Endothelial cell of umbilical vein (primary cell): ENCODE data around the gene OSBPL1A. TPM values are rescaled to one million over a fixed set of nuclear protein-coding genes. Genes with fewer than 3 reads are reported as not detected.

ENCODE experiments used
- BruUV-seq: library from RNA; stranded (reverse); fragments of 400-500 nt; replicated peaks from 2 replicates; lab custom pipeline; 2021; lab: Mats Ljungman, UMichigan
- CTCF ChIA-PET: fragments of 300-600, 350-600 bp; sonication (Branson Sonifier 250); formaldehyde crosslinking; loops from one replicate; lab custom pipeline; 2021; ENCODE audit warnings: antibody characterized with exemption, inconsistent platforms; lab: Charles Lee
- POLR2A ChIA-PET: fragments of 300-600, 350-600 bp; sonication (Branson Sonifier 250); formaldehyde crosslinking; loops from one replicate; lab custom pipeline; 2021; ENCODE audit warnings: antibody characterized with exemption, inconsistent platforms; lab: Charles Lee
- DNase-seq: peaks from one replicate; pipeline ENCODE4 v3.0.0-alpha.2; 2011; ENCODE audit warnings: low read depth, low spot score
- FAIRE-seq: peaks from 2 replicates; lab custom pipeline; 2011; peaks lifted over from hg19 to GRCh38; lab: Jason Lieb, UNC
- H2AFZ ChIP-seq: 2 replicates; pipeline ENCODE4 v1.6.0; 2012; ENCODE audit warnings: low read depth, low read length, control low read depth, inconsistent platforms
- H3K27ac ChIP-seq: 2 replicates; pipeline ENCODE4 v1.5.1; 2011; ENCODE audit warnings: low read depth, mild to moderate bottlenecking, control low read depth, low read length, moderate library complexity; ENCODE audit not compliant: insufficient read depth
- H3K27me3 ChIP-seq, 2 experiments: 2 replicates each; pipeline versions ENCODE4 v1.6.0 to v1.6.1; 2011; ENCODE audit warnings: low read length in 2 of 2, mixed read lengths in 1 of 2; ENCODE audit not compliant: control insufficient read depth in 2 of 2, insufficient read depth in 2 of 2
- H3K36me3 ChIP-seq, 2 experiments: 2 replicates in 1 of 2; 3 replicates in 1 of 2; pipeline ENCODE4 v1.5.1; 2011; ENCODE audit warnings: low read length in 2 of 2, mild to moderate bottlenecking in 1 of 2, moderate library complexity in 1 of 2; ENCODE audit not compliant: control insufficient read depth in 2 of 2, insufficient read depth in 2 of 2; ENCODE audit errors: extremely low read depth in 1 of 2
- H3K4me1 ChIP-seq: 3 replicates; pipeline ENCODE4 v1.5.1; 2011; ENCODE audit warnings: mild to moderate bottlenecking, low read length; ENCODE audit not compliant: control insufficient read depth, insufficient read depth; ENCODE audit errors: extremely low read depth
- H3K4me2 ChIP-seq: 2 replicates; pipeline ENCODE4 v1.6.1; 2011; ENCODE audit warnings: low read length, control low read depth, mixed read lengths; ENCODE audit not compliant: insufficient read depth
- H3K4me3 ChIP-seq, 3 experiments: fragments of 200-600 bp in 1 of 3; sonication (generic), shearing (Covaris generic) in 1 of 3; replicated peaks in 1 of 3; 2 replicates each; pipeline ENCODE4 v1.5.1; 2011 to 2016; ENCODE audit warnings: control low read depth in 3 of 3, low read length in 3 of 3, mild to moderate bottlenecking in 2 of 3, inconsistent platforms in 1 of 3, low read depth in 1 of 3, moderate library complexity in 1 of 3; ENCODE audit not compliant: insufficient read depth in 1 of 3
- H3K79me2 ChIP-seq: 2 replicates; pipeline ENCODE4 v1.6.0; 2012; ENCODE audit warnings: low read length, inconsistent platforms; ENCODE audit not compliant: control insufficient read depth, insufficient read depth
- H3K9ac ChIP-seq: replicated peaks from 2 replicates; pipeline ENCODE3; 2011; ENCODE audit warnings: low read length, control low read depth; ENCODE audit not compliant: insufficient read depth; ENCODE audit errors: extremely low read depth
- H3K9me1 ChIP-seq: replicated peaks from 3 replicates; pipeline ENCODE4 v1.6.0; 2011; ENCODE audit warnings: mild to moderate bottlenecking, low read length; ENCODE audit not compliant: control insufficient read depth, insufficient read depth; ENCODE audit errors: extremely low read depth
- H3K9me3 ChIP-seq: replicated peaks from 2 replicates; pipeline ENCODE4 v1.5.1; 2012; ENCODE audit warnings: low read length, inconsistent platforms; ENCODE audit not compliant: control insufficient read depth, insufficient read depth
- H4K20me1 ChIP-seq: replicated peaks from 2 replicates; pipeline ENCODE3; 2011; ENCODE audit warnings: mild to moderate bottlenecking, low read length; ENCODE audit not compliant: control insufficient read depth, insufficient read depth; ENCODE audit errors: extremely low read depth
- EZH2 ChIP-seq: IDR thresholded peaks from 2 replicates; pipeline ENCODE4 v1.6.1; 2012; ENCODE audit warnings: borderline replicate concordance, low read depth, mild to moderate bottlenecking, moderate library complexity, low read length, inconsistent platforms; ENCODE audit not compliant: severe bottlenecking
- FOS ChIP-seq: IDR thresholded peaks from 2 replicates; pipeline ENCODE4 v1.6.1; 2011; ENCODE audit warnings: mild to moderate bottlenecking, low read length, moderate library complexity, borderline replicate concordance; ENCODE audit not compliant: insufficient read depth
- GATA2 ChIP-seq: IDR thresholded peaks from 2 replicates; pipeline ENCODE4 v1.7.0; 2011; ENCODE audit warnings: low read depth, mild to moderate bottlenecking, moderate library complexity, mixed read lengths, low read length; ENCODE audit not compliant: insufficient read length, insufficient read depth
- JUN ChIP-seq: IDR thresholded peaks from 2 replicates; pipeline ENCODE4 v1.6.1; 2011; ENCODE audit warnings: borderline replicate concordance, low read depth; ENCODE audit not compliant: insufficient read length, insufficient read depth
- MYC ChIP-seq: IDR thresholded peaks from one replicate; pipeline ENCODE4 v1.6.1; 2011; ENCODE audit warnings: mild to moderate bottlenecking, low read depth, low read length
- POLR2A ChIP-seq: IDR thresholded peaks from 2 replicates; pipeline ENCODE4 v1.6.1; 2012; ENCODE audit warnings: low read depth, mild to moderate bottlenecking, control low read depth, low read length
- POLR2AphosphoS5 ChIP-seq: IDR thresholded peaks from 2 replicates; pipeline ENCODE4 v1.6.1; 2012; ENCODE audit warnings: low read depth, mild to moderate bottlenecking, control low read depth, low read length, moderate library complexity; ENCODE audit not compliant: insufficient read depth
- dilution Hi-C: fragments of 300-500 bp; cut with MboI; formaldehyde crosslinking; loops from one replicate; pipeline ENCODE4 v1.15.0; 2019; ENCODE audit warnings: low sequenced_read_pairs; ENCODE audit not compliant: extremely low pct_ligation_motif_present
- intact Hi-C: fragments of 100-400 bp; cut with micrococcal nuclease; formaldehyde crosslinking; loops from one replicate; pipeline ENCODE4 v1.10.0; 2022
- polyA plus RNA-seq, 4 experiments: library from polyadenylated mRNA; depleted of rRNA in 3 of 4; stranded (reverse) in 3 of 4; unstranded in 1 of 4; fragments of >200 nt; gene quantifications; 2 replicates each; pipeline versions ENCODE4 v1.2.1 to v1.2.3, GENCODE V29; 2011 to 2012; ENCODE audit warnings: missing spikeins in 1 of 4
- total RNA-seq: library from RNA; stranded (reverse); gene quantifications from 2 replicates; pipeline ENCODE4 v1.2.3, GENCODE V29; 2021
- TF ChIP-seq, protein P1 (sequence below), 2 donors: IDR thresholded peaks; 1 replicate in 1 of 2; 2 replicates in 1 of 2; pipeline ENCODE4 v1.5.1; 2011; ENCODE audit warnings: low read length in 2 of 2, mild to moderate bottlenecking in 2 of 2, moderate library complexity in 2 of 2, control low read depth in 1 of 2, inconsistent platforms in 1 of 2, low read depth in 1 of 2; ENCODE audit not compliant: insufficient read depth in 1 of 2; ENCODE audit errors: extremely low read depth in 1 of 2
- TF ChIP-seq, protein P2 (sequence below): IDR thresholded peaks from 2 replicates; pipeline ENCODE4 v1.6.1; 2011; ENCODE audit not compliant: insufficient read depth, insufficient read length

OSBPL1A gene
- total and polyA plus RNA-seq, 2 donors (not counting 3 experiments of a cell fraction or from before 2014, with no cell fraction given) = 6.4 to 16.5 TPM

GRCh38 chr18:24244698-24245097 is 152.9 kb downstream of the OSBPL1A start:
- TF ChIP-seq POLR2A (no peak), GATA2 (no peak), POLR2AphosphoS5 (no peak), FOS (no peak), EZH2 (no peak), JUN (no peak), MYC (no peak)
- TF ChIP-seq, protein P1, sequence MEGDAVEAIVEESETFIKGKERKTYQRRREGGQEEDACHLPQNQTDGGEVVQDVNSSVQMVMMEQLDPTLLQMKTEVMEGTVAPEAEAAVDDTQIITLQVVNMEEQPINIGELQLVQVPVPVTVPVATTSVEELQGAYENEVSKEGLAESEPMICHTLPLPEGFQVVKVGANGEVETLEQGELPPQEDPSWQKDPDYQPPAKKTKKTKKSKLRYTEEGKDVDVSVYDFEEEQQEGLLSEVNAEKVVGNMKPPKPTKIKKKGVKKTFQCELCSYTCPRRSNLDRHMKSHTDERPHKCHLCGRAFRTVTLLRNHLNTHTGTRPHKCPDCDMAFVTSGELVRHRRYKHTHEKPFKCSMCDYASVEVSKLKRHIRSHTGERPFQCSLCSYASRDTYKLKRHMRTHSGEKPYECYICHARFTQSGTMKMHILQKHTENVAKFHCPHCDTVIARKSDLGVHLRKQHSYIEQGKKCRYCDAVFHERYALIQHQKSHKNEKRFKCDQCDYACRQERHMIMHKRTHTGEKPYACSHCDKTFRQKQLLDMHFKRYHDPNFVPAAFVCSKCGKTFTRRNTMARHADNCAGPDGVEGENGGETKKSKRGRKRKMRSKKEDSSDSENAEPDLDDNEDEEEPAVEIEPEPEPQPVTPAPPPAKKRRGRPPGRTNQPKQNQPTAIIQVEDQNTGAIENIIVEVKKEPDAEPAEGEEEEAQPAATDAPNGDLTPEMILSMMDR (IDR thresholded peaks at IDR 0.05; ENCODE audit: extremely low read depth in 1 of 2, insufficient read depth in 1 of 2, low read depth in 1 of 2, low read length in 2 of 2) = no peak
- TF ChIP-seq, protein P2, sequence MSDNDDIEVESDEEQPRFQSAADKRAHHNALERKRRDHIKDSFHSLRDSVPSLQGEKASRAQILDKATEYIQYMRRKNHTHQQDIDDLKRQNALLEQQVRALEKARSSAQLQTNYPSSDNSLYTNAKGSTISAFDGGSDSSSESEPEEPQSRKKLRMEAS = no peak
- ChIA-PET POLR2A (no interaction called here), CTCF (interaction anchor here (1.3 kb wide), 1 partner anchor 68 kb away, joined by 3 read pairs; no protein-coding TSS in a partner anchor)
- no peak for DNase-seq
- no peak overlapping the region for H3K4me3 ChIP-seq
- no peaks in the 10 kb centered on the region for H3K27me3 ChIP-seq
- no peak overlapping the region for H2AFZ ChIP-seq
- H4K20me1 ChIP-seq = no peaks in the 10 kb centered on the region
- no peaks in the 10 kb centered on the region for H3K9me1 ChIP-seq
- intact Hi-C loops (no loop called here), dilution Hi-C loops (no loop called here)
- no peaks in the 10 kb centered on the region for H3K36me3 ChIP-seq
- H3K79me2 ChIP-seq = no peaks in the 10 kb centered on the region
- no peak overlapping the region for H3K27ac ChIP-seq
- H3K9me3 ChIP-seq = no peaks in the 10 kb centered on the region
- H3K4me1 ChIP-seq = no peaks in the 10 kb centered on the region
- no peak for FAIRE-seq
- H3K9ac ChIP-seq = no peak overlapping the region
- no TSS peak for BruUV-seq
- no peak overlapping the region for H3K4me2 ChIP-seq
